Left lung (tissue), 10 donors: Measurements from ENCODE around the gene RIC8A. TPM values are rescaled to one million over a fixed set of nuclear protein-coding genes. Genes with fewer than 3 reads are reported as not detected.

ENCODE experiments used
- ATAC-seq: fragments of 200-7000 bp; cut with Tn5 transposase; one replicate; pipeline ENCODE4 v1.9.1; 2020; ENCODE audit warnings: moderate library complexity
- DNase-seq, 4 donors: peaks; one replicate each; pipeline ENCODE4 v3.0.0-alpha.2; 2013 to 2020
- H3K27ac ChIP-seq, 2 donors: fragments of 200-600 bp; sonication (generic) in 1 of 2; one replicate each; pipeline versions ENCODE4 v1.5.0 to v1.8.0; 2020 to 2021
- H3K27me3 ChIP-seq, 2 donors: fragments of 200-600 bp; sonication (generic) in 1 of 2; one replicate each; pipeline versions ENCODE4 v1.5.0 to v1.8.0; 2020 to 2021
- H3K36me3 ChIP-seq, 2 donors: fragments of 200-600 bp; sonication (generic) in 1 of 2; one replicate each; pipeline versions ENCODE4 v1.5.0 to v1.8.0; 2020 to 2021
- H3K4me1 ChIP-seq, 2 donors: fragments of 200-600 bp; one replicate each; pipeline ENCODE4 v1.8.0; 2021
- H3K4me3 ChIP-seq, 2 donors: fragments of 200-600 bp; sonication (generic) in 1 of 2; one replicate each; pipeline versions ENCODE4 v1.5.0 to v1.8.0; 2020 to 2021; ENCODE audit warnings: mild to moderate bottlenecking in 1 of 2
- H3K9me3 ChIP-seq, 2 donors: fragments of 200-600 bp; sonication (generic) in 1 of 2; one replicate each; pipeline versions ENCODE4 v1.5.0 to v1.8.0; 2020 to 2021
- intact Hi-C, 2 donors: fragments of 100-400 bp; cut with DNase I; formaldehyde crosslinking; loops; one replicate each; pipeline versions ENCODE4 v1.11.2 to v1.14.2; 2022
- polyA plus RNA-seq, 6 donors: library from polyadenylated mRNA; unstranded; fragments of 120-200 nt; gene quantifications; one replicate each; pipeline ENCODE4 v1.2.1, GENCODE V29; 2013; ENCODE audit not compliant: insufficient read length in 6 of 6
- total RNA-seq, 2 donors: library from RNA; stranded (reverse); fragmentation: NEBNext Ultra II Directional; extraction: Animal tissue kit (Norgen Biotek cat#: 25700); gene quantifications; one replicate each; pipeline ENCODE4 v1.2.1, GENCODE V29; 2021
- TF ChIP-seq, protein P1 (sequence below), 2 donors: fragments of 200-600 bp; sonication (generic) in 1 of 2; IDR thresholded peaks; one replicate each; pipeline versions ENCODE4 v1.5.0 to v1.8.0; 2021; ENCODE audit warnings: antibody characterized with exemption in 2 of 2
- donor health status: DM: no; HTN: yes; CAD: no.
- donor health status: DM: no; HTN: no; CAD: no.

RIC8A gene
- total and polyA plus RNA-seq, 8 donors, result 74.4 to 117 (median 80.4) TPM

- no peak overlapping the region for H3K4me3 ChIP-seq
- H3K9me3 ChIP-seq, result no peaks in the 10 kb centered on the region
- no peaks in the 10 kb centered on the region for H3K4me1 ChIP-seq
- TF ChIP-seq, protein P1, sequence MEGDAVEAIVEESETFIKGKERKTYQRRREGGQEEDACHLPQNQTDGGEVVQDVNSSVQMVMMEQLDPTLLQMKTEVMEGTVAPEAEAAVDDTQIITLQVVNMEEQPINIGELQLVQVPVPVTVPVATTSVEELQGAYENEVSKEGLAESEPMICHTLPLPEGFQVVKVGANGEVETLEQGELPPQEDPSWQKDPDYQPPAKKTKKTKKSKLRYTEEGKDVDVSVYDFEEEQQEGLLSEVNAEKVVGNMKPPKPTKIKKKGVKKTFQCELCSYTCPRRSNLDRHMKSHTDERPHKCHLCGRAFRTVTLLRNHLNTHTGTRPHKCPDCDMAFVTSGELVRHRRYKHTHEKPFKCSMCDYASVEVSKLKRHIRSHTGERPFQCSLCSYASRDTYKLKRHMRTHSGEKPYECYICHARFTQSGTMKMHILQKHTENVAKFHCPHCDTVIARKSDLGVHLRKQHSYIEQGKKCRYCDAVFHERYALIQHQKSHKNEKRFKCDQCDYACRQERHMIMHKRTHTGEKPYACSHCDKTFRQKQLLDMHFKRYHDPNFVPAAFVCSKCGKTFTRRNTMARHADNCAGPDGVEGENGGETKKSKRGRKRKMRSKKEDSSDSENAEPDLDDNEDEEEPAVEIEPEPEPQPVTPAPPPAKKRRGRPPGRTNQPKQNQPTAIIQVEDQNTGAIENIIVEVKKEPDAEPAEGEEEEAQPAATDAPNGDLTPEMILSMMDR (IDR thresholded peaks at IDR 0.05), result no peak
- H3K36me3 ChIP-seq, result no peaks in the 10 kb centered on the region
- DNase-seq (no peak), ATAC-seq (peak; percentile 98)
- H3K27me3 ChIP-seq, result no peaks in the 10 kb centered on the region
- intact Hi-C loops, result no loop called here
- H3K27ac ChIP-seq, result peak overlapping the region; percentile 57
Observed at GRCh38 chr11:225734-226453, 18.4 kb downstream of the RIC8A start.

DNA sequence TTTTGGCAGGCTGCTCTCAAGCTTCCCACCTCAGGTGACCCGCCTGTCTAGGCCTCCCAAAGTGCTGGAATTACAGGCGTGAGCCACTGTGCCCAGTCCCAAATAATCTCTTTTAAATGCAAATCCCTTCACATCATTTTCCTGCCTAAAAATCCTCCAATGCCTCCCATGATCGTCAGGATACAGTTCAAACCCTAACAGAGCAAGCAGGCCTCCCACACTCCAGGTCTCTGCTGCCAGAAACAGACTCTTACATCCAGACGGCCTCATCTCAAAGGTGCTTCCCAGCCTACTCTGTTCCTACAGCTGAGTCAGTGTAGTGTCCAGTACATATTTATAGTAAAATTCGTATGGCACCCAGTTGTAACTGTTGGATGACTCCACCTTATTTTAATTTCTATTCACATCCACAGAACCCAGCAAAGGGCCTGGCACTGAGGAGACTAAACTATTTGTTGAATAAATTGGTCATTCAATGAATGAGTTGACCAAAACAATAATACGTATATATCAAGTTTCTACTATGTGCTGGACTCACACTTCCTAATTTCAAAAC is 20.4 kb downstream of the RIC8A start:
- no peak for ATAC-seq
- TF ChIP-seq, protein P1 (IDR thresholded peaks at IDR 0.05), result no peak
- Histone ChIP-seq H3K4me1 (no peaks in the 10 kb centered on the region), H3K27me3 (no peaks in the 10 kb centered on the region), H3K9me3 (no peaks in the 10 kb centered on the region), H3K4me3 (no peak overlapping the region), H3K27ac (no peak overlapping the region), H3K36me3 (no peaks in the 10 kb centered on the region)
- DNase-seq, result no peak
- intact Hi-C loops, result no loop called here

DNA sequence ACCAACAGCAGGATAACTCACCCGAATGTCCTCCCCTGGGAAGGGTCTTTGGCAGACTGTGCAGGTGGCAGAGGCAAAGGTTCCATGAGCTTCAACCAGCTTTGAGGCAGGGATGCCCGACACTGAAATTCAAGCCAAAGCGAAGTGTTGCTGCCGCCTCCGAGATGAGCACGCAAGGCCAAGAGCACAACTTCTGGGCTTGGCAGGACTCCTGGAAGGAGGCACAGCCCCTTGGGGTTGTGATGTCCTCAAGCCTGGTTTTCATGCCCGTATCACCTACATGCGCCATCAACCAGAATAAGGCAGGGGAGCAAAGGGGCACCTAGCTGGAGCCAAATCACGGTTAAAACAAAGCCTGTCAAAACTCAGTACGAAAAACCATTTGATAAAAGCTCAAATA is 22.9 kb downstream of the RIC8A start:
- DNase-seq, result no peak
- no peaks in the 10 kb centered on the region for H3K36me3 ChIP-seq
- intact Hi-C loops, result no loop called here
- H3K4me1 ChIP-seq, result peaks cover 2 to 7% of the 10 kb centered on the region in 2 donors
- H3K27ac ChIP-seq, result no peak overlapping the region
- H3K4me3 ChIP-seq, result no peak overlapping the region
- no peaks in the 10 kb centered on the region for H3K27me3 ChIP-seq
- no peaks in the 10 kb centered on the region for H3K9me3 ChIP-seq
- ATAC-seq, result no peak
- TF ChIP-seq, protein P1 (IDR thresholded peaks at IDR 0.05), result no peak

GRCh38 chr11:232783-233565 is 25.5 kb downstream of the RIC8A start:
- Histone ChIP-seq H3K4me1 (peaks cover 10 to 17% of the 10 kb centered on the region in 2 donors), H3K36me3 (no peaks in the 10 kb centered on the region), H3K27ac (no peak overlapping the region), H3K4me3 (no peak overlapping the region), H3K27me3 (no peaks in the 10 kb centered on the region), H3K9me3 (no peaks in the 10 kb centered on the region)
- intact Hi-C loops, result no loop called here
- no peak for ATAC-seq
- no peak for DNase-seq
- TF ChIP-seq, protein P1 (IDR thresholded peaks at IDR 0.05), result no peak

- intact Hi-C loops, result no loop called here
- TF ChIP-seq, protein P1 (IDR thresholded peaks at IDR 0.05), result no peak
- ATAC-seq (no peak), DNase-seq (no peak)
- peak overlapping the region; percentile 77 to 99 for H3K4me3 ChIP-seq
- H3K9me3 ChIP-seq, result no peaks in the 10 kb centered on the region
- H3K27ac ChIP-seq, result no peak overlapping the region
- H3K36me3 ChIP-seq, result peaks cover 0 to 16% of the 10 kb centered on the region in 2 donors
- no peaks in the 10 kb centered on the region for H3K27me3 ChIP-seq
- H3K4me1 ChIP-seq, result peaks cover 12 to 33% of the 10 kb centered on the region in 2 donors
Observed at GRCh38 chr11:235180-235579, 27.7 kb downstream of the RIC8A start.
